ENCODE measurements around the gene HS2ST1.

GRCh38 chr1:86913399-86913895, 988 bp upstream of the HS2ST1 start:
- no peak for TF ChIP-seq POLR2A (IDR thresholded peaks at IDR 0.05)
- TF ChIP-seq CTCF (IDR thresholded peaks at IDR 0.05): no peak
- no peak for TF ChIP-seq EP300 (IDR thresholded peaks at IDR 0.05)
